H1 (cell line): Measurements from ENCODE around the gene FASTKD3. TPM values are rescaled to one million over a fixed set of nuclear protein-coding genes. Genes with fewer than 3 reads are reported as not detected.

Experiments
- CTCF ChIA-PET: fragments of 300-600 bp; sonication (Branson Sonifier 250); formaldehyde crosslinking; loops from one replicate; lab custom pipeline; 2021; ENCODE audit not compliant: partially characterized antibody; lab: Charles Lee
- POLR2A ChIA-PET: fragments of 300-600 bp; sonication (Branson Sonifier 250); formaldehyde crosslinking; loops from one replicate; lab custom pipeline; 2021; ENCODE audit warnings: inconsistent platforms; ENCODE audit not compliant: partially characterized antibody; lab: Charles Lee
- DNase-seq, 2 experiments: peaks; one replicate each; pipeline versions ENCODE4 v3.0.0 to v3.0.0-alpha.2; 2010 to 2022; ENCODE audit warnings: low spot score in 2 of 2, low read depth in 1 of 2, mixed read lengths in 1 of 2
- FAIRE-seq: peaks from 2 replicates; lab custom pipeline; 2011; peaks lifted over from hg19 to GRCh38; lab: Jason Lieb, UNC
- H2AFZ ChIP-seq: 2 replicates; pipeline ENCODE4 v1.8.1; 2012; ENCODE audit warnings: low read length, inconsistent platforms
- H2AK5ac ChIP-seq: 2 replicates; pipeline ENCODE4 v1.6.1; 2013; ENCODE audit warnings: low read depth, low read length
- H2BK120ac ChIP-seq: replicated peaks from 2 replicates; pipeline ENCODE3; 2013; ENCODE audit warnings: low read depth, low read length, inconsistent platforms
- H2BK12ac ChIP-seq: 2 replicates; pipeline ENCODE4 v1.6.1; 2013; ENCODE audit warnings: low read depth, low read length
- H2BK15ac ChIP-seq: 2 replicates; pipeline ENCODE4 v1.6.1; 2013; ENCODE audit warnings: low read length
- H2BK20ac ChIP-seq: 2 replicates; pipeline ENCODE4 v1.6.1; 2013; ENCODE audit warnings: low read length
- H2BK5ac ChIP-seq: 2 replicates; pipeline ENCODE4 v1.6.1; 2013; ENCODE audit warnings: low read depth, low read length
- H3K14ac ChIP-seq: 2 replicates; pipeline ENCODE4 v1.6.1; 2013; ENCODE audit warnings: inconsistent platforms; ENCODE audit not compliant: insufficient read length
- H3K18ac ChIP-seq: 2 replicates; pipeline ENCODE4 v1.6.1; 2013; ENCODE audit warnings: low read length; ENCODE audit errors: extremely low read depth
- H3K23ac ChIP-seq: 2 replicates; pipeline ENCODE4 v1.6.1; 2013; ENCODE audit warnings: inconsistent platforms; ENCODE audit not compliant: insufficient read length
- H3K23me2 ChIP-seq: 2 replicates; pipeline ENCODE4 v1.6.1; 2013; ENCODE audit warnings: low read depth, low read length
- H3K27ac ChIP-seq: 2 replicates; pipeline ENCODE4 v1.6.1; 2011; ENCODE audit warnings: low read depth, low read length, inconsistent platforms
- H3K27me3 ChIP-seq, 4 experiments: replicated peaks in 1 of 4; 1 replicate in 1 of 4; 2 replicates in 3 of 4; pipeline versions ENCODE4 v1.6.1 to v1.8.1; 2011 to 2013; ENCODE audit warnings: low read length in 3 of 4, mild to moderate bottlenecking in 3 of 4, inconsistent platforms in 2 of 4, mixed read lengths in 2 of 4, moderate library complexity in 1 of 4; ENCODE audit not compliant: control insufficient read depth in 3 of 4, insufficient read depth in 3 of 4; ENCODE audit errors: extremely low read depth in 1 of 4
- H3K36me3 ChIP-seq, 4 experiments: 2 replicates each; pipeline versions ENCODE4 v1.6.1 to v1.8.1; 2011 to 2013; ENCODE audit warnings: mild to moderate bottlenecking in 4 of 4, low read length in 3 of 4, moderate library complexity in 2 of 4, control low read depth in 1 of 4, inconsistent platforms in 1 of 4; ENCODE audit not compliant: insufficient read depth in 4 of 4, control insufficient read depth in 2 of 4
- H3K4ac ChIP-seq: replicated peaks from 2 replicates; pipeline ENCODE3; 2013; ENCODE audit warnings: low read length, low read depth, mixed read lengths, inconsistent platforms; ENCODE audit not compliant: insufficient read length
- H3K4me1 ChIP-seq, 4 experiments: replicated peaks in 1 of 4; 1 replicate in 1 of 4; 2 replicates in 3 of 4; pipeline versions ENCODE4 v1.6.1 to v1.8.1; 2011 to 2013; ENCODE audit warnings: low read length in 3 of 4, inconsistent platforms in 2 of 4, mixed read lengths in 1 of 4; ENCODE audit not compliant: insufficient read depth in 4 of 4, control insufficient read depth in 3 of 4
- H3K4me2 ChIP-seq, 2 experiments: 2 replicates each; pipeline versions ENCODE4 v1.6.1 to v1.8.1; 2011 to 2013; ENCODE audit warnings: low read depth in 2 of 2, low read length in 2 of 2, control low read depth in 1 of 2, inconsistent platforms in 1 of 2, mild to moderate bottlenecking in 1 of 2; ENCODE audit not compliant: insufficient read depth in 1 of 2
- H3K4me3 ChIP-seq, 4 experiments: fragments of 200-600, 300-600 bp in 1 of 4; sonication (generic), shearing (Covaris generic), sonication (Bioruptor Twin) in 1 of 4; 2 replicates each; pipeline versions ENCODE4 v1.5.1 to v1.8.1; 2011 to 2016; ENCODE audit warnings: low read length in 4 of 4, low read depth in 3 of 4, control low read depth in 2 of 4, inconsistent platforms in 2 of 4, mild to moderate bottlenecking in 2 of 4, mixed read lengths in 1 of 4, moderate library complexity in 1 of 4; ENCODE audit not compliant: insufficient read depth in 2 of 4; ENCODE audit errors: extremely low read depth in 1 of 4
- H3K56ac ChIP-seq: replicated peaks from 2 replicates; pipeline ENCODE3; 2013; ENCODE audit warnings: low read depth, mild to moderate bottlenecking, mixed read lengths, low read length, inconsistent platforms; ENCODE audit not compliant: insufficient read length
- H3K79me1 ChIP-seq: 2 replicates; pipeline ENCODE4 v1.6.1; 2013; ENCODE audit warnings: low read depth, low read length, control low read depth
- H3K79me2 ChIP-seq, 2 experiments: 2 replicates each; pipeline versions ENCODE4 v1.6.1 to v1.8.1; 2012 to 2013; ENCODE audit warnings: low read length in 2 of 2, mild to moderate bottlenecking in 2 of 2, inconsistent platforms in 1 of 2; ENCODE audit not compliant: insufficient read depth in 2 of 2, control insufficient read depth in 1 of 2
- H3K9ac ChIP-seq, 4 experiments: replicated peaks in 1 of 4; 1 replicate in 1 of 4; 2 replicates in 3 of 4; pipeline versions ENCODE4 v1.6.1 to v1.8.1; 2011 to 2013; ENCODE audit warnings: low read depth in 3 of 4, low read length in 3 of 4, control low read depth in 2 of 4, mild to moderate bottlenecking in 2 of 4, moderate library complexity in 2 of 4, inconsistent platforms in 1 of 4; ENCODE audit errors: extremely low read depth in 1 of 4
- H3K9me3 ChIP-seq, 2 experiments: 2 replicates each; pipeline versions ENCODE4 v1.6.1 to v1.8.1; 2012 to 2013; ENCODE audit warnings: mild to moderate bottlenecking in 2 of 2, moderate library complexity in 2 of 2, control low read depth in 1 of 2, inconsistent platforms in 1 of 2, low read depth in 1 of 2, low read length in 1 of 2, mixed read lengths in 1 of 2; ENCODE audit not compliant: insufficient read depth in 2 of 2
- H4K20me1 ChIP-seq, 2 experiments: replicated peaks in 1 of 2; 2 replicates each; pipeline versions ENCODE3 to v1.8.1; 2011 to 2013; ENCODE audit warnings: inconsistent platforms in 2 of 2, low read length in 2 of 2, mild to moderate bottlenecking in 1 of 2; ENCODE audit not compliant: insufficient read depth in 2 of 2, control insufficient read depth in 1 of 2
- H4K5ac ChIP-seq: 2 replicates; pipeline ENCODE4 v1.6.1; 2013; ENCODE audit warnings: low read length, low read depth, mixed read lengths, inconsistent platforms; ENCODE audit not compliant: insufficient read length
- H4K8ac ChIP-seq: 2 replicates; pipeline ENCODE4 v1.8.0; 2013; ENCODE audit warnings: mild to moderate bottlenecking, moderate library complexity, low read length, inconsistent platforms; ENCODE audit not compliant: insufficient read depth; ENCODE audit errors: extremely low read depth
- H4K91ac ChIP-seq: replicated peaks from 2 replicates; pipeline ENCODE3; 2013; ENCODE audit warnings: low read length, mixed read lengths, inconsistent platforms; ENCODE audit not compliant: insufficient read length
- BACH1 ChIP-seq: IDR thresholded peaks from 2 replicates; pipeline ENCODE4 v1.6.1; 2012; ENCODE audit warnings: low read length, improper control_type of control experiment
- CHD1 ChIP-seq: IDR thresholded peaks from 2 replicates; pipeline ENCODE4 v1.6.1; 2012; ENCODE audit warnings: low read depth, low read length, improper control_type of control experiment
- CHD2 ChIP-seq: IDR thresholded peaks from 2 replicates; pipeline ENCODE4 v1.6.1; 2012; ENCODE audit warnings: low read length, improper control_type of control experiment
- CREB1 ChIP-seq: IDR thresholded peaks from 2 replicates; pipeline ENCODE4 v1.6.1; 2012; ENCODE audit warnings: inconsistent platforms
- CTBP2 ChIP-seq: IDR thresholded peaks from 2 replicates; pipeline ENCODE4 v1.7.0; 2011; ENCODE audit warnings: borderline replicate concordance, mild to moderate bottlenecking, moderate library complexity, mixed read lengths, low read length; ENCODE audit not compliant: insufficient read depth, insufficient read length
- GABPA ChIP-seq: IDR thresholded peaks from 2 replicates; pipeline ENCODE4 v1.6.1; 2011; ENCODE audit warnings: mild to moderate bottlenecking, low read length, moderate library complexity, borderline replicate concordance; ENCODE audit not compliant: insufficient read depth
- NRF1 ChIP-seq: IDR thresholded peaks from 2 replicates; pipeline ENCODE4 v1.6.1; 2011; ENCODE audit warnings: mild to moderate bottlenecking, low read depth, low read length, improper control_type of control experiment
- POU5F1 ChIP-seq: IDR thresholded peaks from 2 replicates; pipeline ENCODE4 v1.6.1; 2011; ENCODE audit warnings: low read depth, mild to moderate bottlenecking, low read length, moderate library complexity
- RAD21 ChIP-seq, 2 experiments: IDR thresholded peaks in 1 of 2; conservative IDR thresholded peaks in 1 of 2; 2 replicates each; pipeline ENCODE4 v1.6.1; 2011; ENCODE audit warnings: low read depth in 2 of 2, low read length in 2 of 2, improper control_type of control experiment in 1 of 2, inconsistent platforms in 1 of 2, mild to moderate bottlenecking in 1 of 2, moderate library complexity in 1 of 2
- SAP30 ChIP-seq: fragments of 300-600 bp; sonication (generic); IDR thresholded peaks from 2 replicates; pipeline ENCODE4 v1.7.1; 2012; ENCODE audit warnings: low read length, moderate library complexity, mild to moderate bottlenecking, inconsistent platforms; ENCODE audit not compliant: insufficient read depth, insufficient replicate concordance
- SIN3A ChIP-seq, 2 experiments: IDR thresholded peaks in 1 of 2; conservative IDR thresholded peaks in 1 of 2; 2 replicates each; pipeline ENCODE4 v1.6.1; 2011 to 2012; ENCODE audit warnings: low read length in 2 of 2, improper control_type of control experiment in 1 of 2, low read depth in 1 of 2, mild to moderate bottlenecking in 1 of 2
- SRF ChIP-seq: IDR thresholded peaks from 2 replicates; pipeline ENCODE4 v1.6.1; 2011; ENCODE audit warnings: mild to moderate bottlenecking, low read depth, low read length, moderate library complexity
- TAF7 ChIP-seq: optimal IDR thresholded peaks from 2 replicates; pipeline ENCODE3; 2011; ENCODE audit warnings: low read depth, mild to moderate bottlenecking, inconsistent platforms, low read length, moderate library complexity, borderline replicate concordance
- WGBS, 2 experiments: shearing (Covaris generic) in 1 of 2; methylation state at CpG; one replicate each; pipeline versions ENCODE4 v1.1.6 to v1.1.7; 2013 to 2015; ENCODE audit warnings: low lambda C conversion rate in 2 of 2, mixed read lengths in 2 of 2, inconsistent platforms in 1 of 2, low coverage in 1 of 2, missing lambda C conversion rate in 1 of 2; ENCODE audit not compliant: insufficient replicate concordance in 2 of 2, insufficient coverage in 1 of 2, insufficient read length in 1 of 2; ENCODE audit errors: extremely low coverage in 1 of 2, missing lambda C conversion rate in 1 of 2; 5-methylcytosine and 5-hydroxymethylcytosine counted together
- polyA plus RNA-seq, 7 experiments: library from polyadenylated mRNA; depleted of rRNA in 3 of 7; stranded (reverse) in 5 of 7; unstranded in 2 of 7; fragments of >200 nt in 5 of 7; fragments of 200-250 nt in 2 of 7; gene quantifications; 1 replicate in 5 of 7; 2 replicates in 1 of 7; 4 replicates in 1 of 7; pipeline versions ENCODE4 v1.2.1 to v1.2.3, GENCODE V29; 2011 to 2013; ENCODE audit warnings: missing spikeins in 2 of 7, mixed read lengths in 2 of 7
- total RNA-seq: library from RNA; stranded (reverse); fragmentation: NEBNext Ultra II Directional; extraction: Animal tissue kit (Norgen Biotek cat#: 25700); gene quantifications from 2 replicates; pipeline ENCODE4 v1.2.1, GENCODE V29; 2021

FASTKD3 gene
- total and polyA plus RNA-seq, 2 of the 8 experiments (the other 6 are each of a cell fraction or from before 2014, with no cell fraction given) = 5.6 to 7.6 TPM

DNA sequence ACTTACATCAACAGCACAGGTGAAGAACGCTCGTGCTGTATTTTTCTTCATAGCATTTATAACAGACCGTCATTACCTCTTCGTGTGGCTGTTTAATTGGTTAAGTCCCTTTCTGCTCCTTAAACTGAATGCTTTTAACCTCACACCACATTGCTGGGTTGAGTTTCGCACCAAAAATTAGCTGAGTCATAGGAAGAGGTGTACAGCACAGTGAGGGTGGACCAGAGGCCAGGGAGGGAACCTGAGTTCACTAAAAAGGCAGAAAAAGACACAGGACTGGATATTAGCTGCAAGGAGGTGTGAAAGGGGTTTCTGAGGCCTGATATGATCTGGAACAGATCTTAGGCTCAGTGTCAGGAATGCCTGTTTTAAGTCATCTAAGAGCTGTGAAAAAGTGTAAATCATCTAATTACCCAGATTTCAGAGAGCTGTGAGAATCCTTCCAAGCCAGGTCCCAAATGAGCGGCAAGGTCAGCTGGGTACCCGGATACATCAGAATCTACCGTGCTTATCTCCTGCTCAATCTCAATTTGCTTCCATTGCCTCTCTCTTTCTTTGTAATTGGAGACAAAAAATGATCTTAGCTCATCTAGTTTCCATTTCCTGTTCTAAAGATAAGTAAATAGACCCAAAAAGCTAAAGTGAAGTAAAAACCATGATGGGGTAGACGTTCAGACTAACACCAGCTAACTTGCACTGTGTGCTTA, 10.8 kb downstream of the FASTKD3 start:
- Histone ChIP-seq H3K56ac (no peak overlapping the region), H2BK20ac (no peak overlapping the region), H2AFZ (no peak overlapping the region), H3K18ac (no peak overlapping the region), H2BK5ac (no peak overlapping the region), H4K8ac (no peak overlapping the region), H4K20me1 (no peaks in the 10 kb centered on the region), H4K91ac (no peak overlapping the region), H3K4ac (no peak overlapping the region), H2BK15ac (no peak overlapping the region), H3K9ac (no peak overlapping the region), H3K23me2 (no peaks in the 10 kb centered on the region), H3K79me1 (no peaks in the 10 kb centered on the region), H3K4me3 (no peak overlapping the region), H3K9me3 (no peaks in the 10 kb centered on the region), H2BK12ac (no peak overlapping the region), H4K5ac (no peak overlapping the region), H3K79me2 (no peaks in the 10 kb centered on the region), H2AK5ac (no peak overlapping the region), H3K27ac (no peak overlapping the region), H3K36me3 (peaks cover 5 to 33% (median 13%) of the 10 kb centered on the region in 4 experiments; a peak in 7 of 8 replicates), H3K27me3 (no peaks in the 10 kb centered on the region), H3K23ac (no peak overlapping the region), H3K4me2 (no peak overlapping the region), H3K14ac (no peak overlapping the region), H2BK120ac (no peak overlapping the region), H3K4me1 (no peaks in the 10 kb centered on the region)
- FAIRE-seq (no peak), DNase-seq (no peak)
- CTCF ChIA-PET = interaction anchor here (0.6 to 6.8 kb wide), 20 partner anchors 10 to 1038 kb away, joined by 3 to 35 read pairs (median 4); partner anchors contain the start of genes FASTKD3 and MTRR
- TF ChIP-seq CHD1 (no peak), NRF1 (no peak), CTBP2 (no peak), GABPA (no peak), BACH1 (no peak), POU5F1 (no peak), SAP30 (no peak), SRF (no peak), RAD21 (IDR thresholded peaks at IDR 0.05 in 1 of 2, conservative IDR thresholded peaks at IDR 0.05 in 1 of 2; ENCODE audit: low read depth in 2 of 2, low read length in 2 of 2) (no peak), SIN3A (conservative IDR thresholded peaks at IDR 0.05 in 1 of 2, IDR thresholded peaks at IDR 0.05 in 1 of 2; ENCODE audit: low read depth in 1 of 2, low read length in 2 of 2) (no peak), CREB1 (no peak), CHD2 (no peak), TAF7 (no peak)
- POLR2A ChIA-PET = no interaction called here
- WGBS, 2 experiments = 88% methylated on average over 9 of the region's 9 CpGs; no CpG with 5 or more reads in 1 of the 2 experiments
